Measurements from ENCODE around the gene UTP14A. TPM values are rescaled to one million over a fixed set of nuclear protein-coding genes. Genes with fewer than 3 reads are reported as not detected.

The UTP14A gene
- total and polyA plus RNA-seq, 2 experiments from 2014 or later = 13.3 to 15.9 TPM

- Histone ChIP-seq H3K9ac (no peak overlapping the region), H4K20me1 (ENCODE audit: insufficient read depth) (no peaks in the 10 kb centered on the region), H3K9me3 (ENCODE audit: low read depth) (no peaks in the 10 kb centered on the region), H3K4me2 (ENCODE audit: unreplicated experiment) (no peak overlapping the region), H3K9me2 (ENCODE audit: insufficient read depth) (no peaks in the 10 kb centered on the region), H3K4me1 (ENCODE audit: insufficient read depth) (no peaks in the 10 kb centered on the region), H2AFZ (no peak overlapping the region), H3K27me3 (replicated peaks; ENCODE audit: insufficient read depth) (no peaks in the 10 kb centered on the region), H3F3A (ENCODE audit: insufficient read depth) (no peaks in the 10 kb centered on the region), H3K27ac (no peak overlapping the region), H3K36me3 (ENCODE audit: low read depth) (no peaks in the 10 kb centered on the region), H3K4me3 (no peak overlapping the region), H3K79me2 (ENCODE audit: insufficient read depth) (no peaks in the 10 kb centered on the region)
- 77 to 86% methylated on average over 6 of the region's 6 CpGs for WGBS, 2 experiments (ENCODE audit: low coverage in 1 of 2, low lambda C conversion rate in 2 of 2, missing lambda C conversion rate in 2 of 2)
- no peak for DNase-seq
- in situ Hi-C loops (cut with MboI) = no loop called here
- no peak for TF ChIP-seq EZH2 (IDR thresholded peaks at IDR 0.05; ENCODE audit: insufficient read depth, poor library complexity, severe bottlenecking)
- TF ChIP-seq EZH2phosphoT487 (IDR thresholded peaks at IDR 0.05; ENCODE audit: insufficient read depth, low read depth) = no peak
Observed at GRCh38 chrX:129965166-129965565, 59.2 kb downstream of the UTP14A start.

- Histone ChIP-seq H3K9me2 (ENCODE audit: insufficient read depth) (no peaks in the 10 kb centered on the region), H3K79me2 (ENCODE audit: insufficient read depth) (no peaks in the 10 kb centered on the region), H3K9ac (no peak overlapping the region), H3K4me3 (no peak overlapping the region), H2AFZ (no peak overlapping the region), H3K27ac (no peak overlapping the region), H3K4me2 (ENCODE audit: unreplicated experiment) (no peak overlapping the region), H3K9me3 (ENCODE audit: low read depth) (no peaks in the 10 kb centered on the region), H3K4me1 (ENCODE audit: insufficient read depth) (no peaks in the 10 kb centered on the region), H3K36me3 (ENCODE audit: low read depth) (no peaks in the 10 kb centered on the region), H3F3A (ENCODE audit: insufficient read depth) (no peaks in the 10 kb centered on the region), H3K27me3 (replicated peaks; ENCODE audit: insufficient read depth) (no peaks in the 10 kb centered on the region), H4K20me1 (ENCODE audit: insufficient read depth) (no peaks in the 10 kb centered on the region)
- no peak for DNase-seq
- TF ChIP-seq EZH2phosphoT487 (IDR thresholded peaks at IDR 0.05; ENCODE audit: insufficient read depth, low read depth) (no peak), EZH2 (IDR thresholded peaks at IDR 0.05; ENCODE audit: insufficient read depth, poor library complexity, severe bottlenecking) (no peak)
- 66 to 94% methylated on average over 3 of the region's 3 CpGs for WGBS, 2 experiments (ENCODE audit: low coverage in 1 of 2, low lambda C conversion rate in 2 of 2, missing lambda C conversion rate in 2 of 2)
- in situ Hi-C loops (cut with MboI) = no loop called here
Observed at GRCh38 chrX:129968968-129969367, 63.0 kb downstream of the UTP14A start.

- Histone ChIP-seq H3K9me3 (ENCODE audit: low read depth) (no peaks in the 10 kb centered on the region), H3K4me2 (ENCODE audit: unreplicated experiment) (no peak overlapping the region), H3K9ac (no peak overlapping the region), H3K79me2 (ENCODE audit: insufficient read depth) (no peaks in the 10 kb centered on the region), H3K9me2 (ENCODE audit: insufficient read depth) (no peaks in the 10 kb centered on the region), H3K27me3 (replicated peaks; ENCODE audit: insufficient read depth) (no peaks in the 10 kb centered on the region), H3K4me1 (ENCODE audit: insufficient read depth) (no peaks in the 10 kb centered on the region), H3K4me3 (no peak overlapping the region), H3F3A (ENCODE audit: insufficient read depth) (no peaks in the 10 kb centered on the region), H3K36me3 (ENCODE audit: low read depth) (no peaks in the 10 kb centered on the region), H2AFZ (no peak overlapping the region), H3K27ac (no peak overlapping the region), H4K20me1 (ENCODE audit: insufficient read depth) (no peaks in the 10 kb centered on the region)
- in situ Hi-C loops (cut with MboI) = no loop called here
- 76 to 100% methylated on average over 1 to 5 of the region's 5 CpGs for WGBS, 2 experiments (ENCODE audit: low coverage in 1 of 2, low lambda C conversion rate in 2 of 2, missing lambda C conversion rate in 2 of 2)
- DNase-seq = no peak
- TF ChIP-seq EZH2 (IDR thresholded peaks at IDR 0.05; ENCODE audit: insufficient read depth, poor library complexity, severe bottlenecking) (no peak), EZH2phosphoT487 (IDR thresholded peaks at IDR 0.05; ENCODE audit: insufficient read depth, low read depth) (no peak)
Observed at GRCh38 chrX:129976441-129976840, 70.5 kb downstream of the UTP14A start.

Other genes starting within 250 kb of the UTP14A start
- gene XPNPEP2, start 167.2 kb upstream of the UTP14A start, total RNA-seq (2014; rRNA removed; shearing (Covaris generic)) = 0.65 and 1.9 TPM in 2 replicates
- 0.56 and 0.74 TPM in 2 replicates for gene XPNPEP2, start 167.2 kb upstream of the UTP14A start, polyA plus RNA-seq (2016; fragmentation: Nextera tagmentation; extraction: Ambion mirVana)
- gene SASH3, start 126.2 kb upstream of the UTP14A start, total RNA-seq (2014; rRNA removed; shearing (Covaris generic)) = not detected in 2 replicates
- gene SASH3, start 126.2 kb upstream of the UTP14A start, polyA plus RNA-seq (2016; fragmentation: Nextera tagmentation; extraction: Ambion mirVana) = 0.06 and 0.27 TPM in 2 replicates
- 27.5 and 33.5 TPM in 2 replicates for gene ZDHHC9, start 62.3 kb upstream of the UTP14A start, total RNA-seq (2014; rRNA removed; shearing (Covaris generic))
- 53.3 and 54.4 TPM in 2 replicates for gene ZDHHC9, start 62.3 kb upstream of the UTP14A start, polyA plus RNA-seq (2016; fragmentation: Nextera tagmentation; extraction: Ambion mirVana)
- gene BCORL1, start 76.5 kb downstream of the UTP14A start, total RNA-seq (2014; rRNA removed; shearing (Covaris generic)) = 0.38 and 1.7 TPM in 2 replicates
- 4.4 and 6.0 TPM in 2 replicates for gene BCORL1, start 76.5 kb downstream of the UTP14A start, polyA plus RNA-seq (2016; fragmentation: Nextera tagmentation; extraction: Ambion mirVana)
- gene ELF4, start 204.3 kb downstream of the UTP14A start, total RNA-seq (2014; rRNA removed; shearing (Covaris generic)) = 16.5 and 19.2 TPM in 2 replicates
- gene ELF4, start 204.3 kb downstream of the UTP14A start, polyA plus RNA-seq (2016; fragmentation: Nextera tagmentation; extraction: Ambion mirVana) = 9.4 TPM in 2 replicates

Measured in GM23248 (cell line).